GM21576 (cell line): ENCODE results near the gene MAN2B1.
"Not testable (repeated sequence)": the region's sequence is repeated elsewhere in the genome, so short reads cannot be mapped to it uniquely, and the experiment has no call there.

Source experiments
- ATAC-seq: cut with Tn5 transposase; IDR thresholded peaks from one replicate; pipeline ENCODE4 v1.9.1; 2021; ENCODE audit warnings: mild to moderate bottlenecking, moderate library complexity; ENCODE audit not compliant: unreplicated experiment

Gene MAN2B1

DNA sequence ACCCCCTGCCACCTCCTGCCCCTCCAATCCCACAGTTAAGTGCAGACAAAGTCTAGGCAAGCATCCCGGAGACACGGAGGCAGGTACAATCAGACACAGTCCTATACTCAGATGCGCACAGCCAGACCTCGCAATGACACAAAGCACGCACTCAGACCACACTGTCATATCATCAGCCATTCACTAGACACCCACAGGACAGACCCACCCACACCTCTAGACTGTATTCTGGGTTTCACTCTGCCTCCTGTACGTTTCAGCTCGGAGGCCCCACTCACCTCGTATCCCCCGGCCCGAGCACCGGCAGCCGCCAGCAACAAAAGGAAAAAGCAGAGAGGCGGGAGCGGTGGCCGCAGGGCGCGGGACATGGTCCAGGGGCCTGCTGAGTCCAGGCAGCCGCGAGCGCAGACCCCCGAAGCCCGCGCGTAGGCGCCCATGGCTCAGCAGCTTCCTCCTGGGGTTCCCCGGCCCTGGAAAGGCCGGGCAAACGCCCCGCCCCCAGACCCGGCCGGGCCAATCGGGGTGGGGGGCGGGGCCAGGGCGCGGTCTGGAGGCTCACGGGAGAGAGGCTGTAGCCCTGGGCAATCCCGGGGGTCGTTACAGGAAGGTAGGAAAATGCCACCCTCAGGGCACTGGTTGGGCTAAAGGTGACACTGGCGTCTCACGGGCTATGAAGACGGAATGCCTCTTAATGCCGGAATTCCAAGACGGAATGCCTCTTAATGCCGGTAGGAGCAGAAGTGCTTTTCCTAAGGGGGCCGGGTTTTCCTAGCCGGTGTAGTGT is at the start of gene MAN2B1, which contains the start of gene WDR83:
TSS of gene MAN2B1 (minus strand) at position 478 of the 784 bp plus-strand sequence. CDS start at position 437, 41 bp downstream.
TSS of gene WDR83 (plus strand) at position 543 of the 784 bp plus-strand sequence. CDS start 2,984 bp downstream, outside the sequence.
- ATAC-seq = peak; percentile 34

DNA sequence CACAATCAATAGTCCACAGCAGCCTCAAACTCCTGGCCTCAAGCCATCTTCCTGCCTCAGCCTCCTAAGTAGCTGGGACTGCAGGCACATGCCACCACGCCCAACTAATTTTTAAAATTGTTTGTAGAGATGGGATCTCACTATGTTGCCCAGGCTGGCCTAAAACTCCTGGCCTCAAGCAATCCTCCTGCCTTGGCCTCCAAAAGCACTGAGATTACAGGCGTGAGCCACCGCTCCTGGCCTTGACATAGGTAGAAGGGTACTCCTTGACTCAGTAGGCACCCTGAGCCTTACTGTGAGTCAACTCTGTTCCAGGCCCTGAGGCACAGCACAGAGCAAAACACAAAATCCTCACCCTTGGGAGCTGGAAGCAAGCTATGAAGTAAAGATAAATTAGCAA is 49.4 kb upstream of the MAN2B1 start:
- ATAC-seq = no peak

DNA sequence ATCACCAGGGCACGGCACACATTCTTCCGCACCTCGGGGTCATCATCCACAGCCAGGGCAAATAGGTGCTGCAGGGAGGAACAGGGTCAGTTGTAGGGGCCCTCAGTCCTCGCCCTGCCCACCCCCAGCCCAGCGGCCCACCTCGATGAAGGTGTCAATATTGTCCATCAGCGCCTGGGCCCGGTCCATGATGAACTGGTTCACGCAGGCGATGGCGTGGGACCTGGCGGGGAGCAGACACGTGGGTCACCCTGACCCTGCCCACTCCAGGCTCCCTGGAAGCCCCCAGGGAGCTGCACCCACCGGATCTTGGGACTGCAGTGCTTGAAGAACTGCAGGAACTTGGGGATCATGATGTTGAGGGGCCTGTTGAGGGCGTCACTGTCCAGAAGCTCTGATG is 48.6 kb upstream of the MAN2B1 start:
- no peak for ATAC-seq

DNA sequence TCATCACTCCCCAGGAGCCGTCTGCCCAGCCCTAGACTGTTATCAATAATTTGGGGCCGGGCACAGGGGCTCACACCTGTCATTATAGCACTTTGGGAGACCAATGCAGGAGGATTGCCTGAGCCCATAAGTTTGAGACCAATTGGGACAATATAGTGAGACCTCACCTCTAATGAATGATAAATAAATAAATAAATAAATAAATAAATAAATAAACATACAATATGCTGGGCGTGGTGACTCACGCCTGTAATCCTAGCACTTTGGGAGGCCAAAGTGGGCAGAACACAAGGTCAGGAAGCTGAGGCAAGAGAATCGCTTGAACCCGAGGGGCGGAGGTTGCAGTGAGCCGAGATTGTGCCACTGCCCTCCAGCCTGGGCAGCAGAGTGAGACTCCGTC is 46.8 kb upstream of the MAN2B1 start:
- not testable (repeated sequence) for ATAC-seq

DNA sequence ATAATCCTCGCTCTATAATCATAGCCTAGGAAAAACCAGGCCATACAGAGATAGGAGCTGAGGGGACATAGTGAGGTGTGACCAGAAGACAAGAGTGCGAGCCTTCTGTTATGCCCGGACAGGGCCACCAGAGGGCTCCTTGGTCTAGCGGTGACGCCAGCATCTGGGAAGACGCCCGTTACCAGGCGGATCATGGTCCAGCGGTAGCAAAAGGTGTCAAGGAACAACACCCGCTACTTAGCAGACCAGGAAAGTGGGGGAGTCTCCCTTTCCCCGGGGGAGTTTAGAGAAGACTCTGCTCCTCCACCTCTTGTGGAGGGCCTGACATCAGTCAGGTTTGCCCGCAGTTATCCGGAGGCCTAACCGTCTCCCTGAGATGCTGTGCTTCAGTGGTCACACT is 45.5 kb upstream of the MAN2B1 start:
- ATAC-seq = not testable (repeated sequence)

DNA sequence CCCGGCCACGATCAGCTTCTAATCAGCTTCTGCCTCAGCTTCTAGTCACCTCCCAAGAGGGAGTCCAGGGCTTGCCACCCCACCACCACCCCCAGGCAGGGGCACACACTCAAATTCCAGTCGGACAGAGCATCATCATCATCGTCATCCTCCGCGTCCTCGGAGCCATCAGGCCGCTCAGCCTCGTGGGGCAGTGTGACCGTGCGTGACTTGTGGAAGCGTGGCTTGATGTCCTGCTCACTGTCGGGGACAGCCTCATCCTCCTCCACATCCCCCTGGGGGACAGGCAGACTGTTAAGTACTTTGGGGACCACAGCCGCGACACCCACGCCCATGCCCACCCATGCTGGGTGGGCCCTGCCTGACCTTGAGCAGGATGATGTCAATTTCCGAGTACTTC is 44.6 kb upstream of the MAN2B1 start:
- ATAC-seq = no peak

DNA sequence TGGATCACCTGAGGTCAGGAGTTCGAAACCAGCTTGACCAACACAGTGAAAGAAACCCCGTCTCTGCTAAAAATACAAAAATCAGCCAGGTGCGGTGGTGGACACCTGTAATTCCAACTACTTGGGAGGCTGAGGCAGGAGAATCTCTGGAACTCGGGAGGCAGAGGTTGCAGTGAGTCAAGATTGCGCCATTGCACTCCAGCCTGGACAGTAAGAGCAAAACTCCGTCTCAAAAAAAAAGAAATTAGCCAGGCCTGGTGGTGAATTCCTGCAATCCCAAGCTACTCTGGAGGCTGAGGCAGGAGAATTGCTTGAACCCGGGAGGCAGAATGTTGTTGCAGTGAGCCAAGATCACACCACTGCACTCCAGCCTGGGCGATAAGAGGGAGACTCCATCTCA is 42.1 kb upstream of the MAN2B1 start:
- ATAC-seq = no peak

DNA sequence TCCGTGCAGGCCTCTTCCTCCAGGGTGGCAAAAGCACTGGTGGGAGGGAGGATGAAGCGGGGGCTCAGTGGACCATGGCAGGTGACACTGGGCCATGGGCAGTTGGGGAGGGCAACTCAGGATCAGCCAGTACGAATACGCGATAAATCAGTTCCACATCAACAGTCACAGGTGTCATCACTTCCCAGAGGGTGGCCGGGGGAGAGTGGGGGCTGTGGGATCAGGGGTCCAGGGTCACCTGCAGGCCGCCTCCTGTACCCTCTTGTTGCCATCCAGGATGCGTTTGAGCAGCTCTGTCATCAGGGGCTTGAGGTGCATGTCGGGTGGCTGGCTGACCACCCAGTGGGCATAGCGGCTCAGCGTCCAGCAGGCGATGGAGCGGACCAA is 39.8 kb upstream of the MAN2B1 start:
- no peak for ATAC-seq

DNA sequence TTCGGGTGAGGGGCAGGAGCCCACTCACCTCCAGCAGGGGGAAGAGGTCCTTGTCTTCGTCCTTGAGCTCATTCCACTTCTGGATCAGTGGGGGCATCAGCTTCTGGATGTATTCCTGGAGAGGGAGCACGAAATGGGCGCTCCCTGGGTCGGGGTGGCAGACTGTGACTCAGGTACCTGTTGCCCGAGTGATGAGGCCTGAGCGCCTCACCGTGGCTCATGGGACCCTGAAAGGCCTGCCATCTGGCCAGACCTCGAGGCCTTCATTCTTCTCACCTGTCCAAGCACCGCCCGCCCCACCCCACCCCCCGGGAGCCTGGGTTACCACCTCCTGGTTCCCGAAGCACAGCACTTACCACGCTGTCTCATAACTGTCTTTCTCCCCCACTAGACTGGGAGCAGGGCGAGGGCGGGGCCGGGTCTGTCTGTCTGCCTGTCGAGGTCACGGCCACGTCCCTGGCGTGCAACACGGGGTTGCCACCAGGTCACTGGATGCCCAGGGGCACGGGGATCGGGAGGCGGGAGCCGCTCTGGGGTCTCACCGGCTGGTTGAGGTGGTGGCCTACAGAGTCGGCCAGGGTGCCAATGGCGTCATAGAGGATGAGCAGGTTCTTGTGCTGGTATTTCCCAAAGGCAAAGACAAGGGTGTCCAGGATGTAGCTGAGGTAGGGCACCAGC is 39.3 kb upstream of the MAN2B1 start:
- no peak for ATAC-seq

DNA sequence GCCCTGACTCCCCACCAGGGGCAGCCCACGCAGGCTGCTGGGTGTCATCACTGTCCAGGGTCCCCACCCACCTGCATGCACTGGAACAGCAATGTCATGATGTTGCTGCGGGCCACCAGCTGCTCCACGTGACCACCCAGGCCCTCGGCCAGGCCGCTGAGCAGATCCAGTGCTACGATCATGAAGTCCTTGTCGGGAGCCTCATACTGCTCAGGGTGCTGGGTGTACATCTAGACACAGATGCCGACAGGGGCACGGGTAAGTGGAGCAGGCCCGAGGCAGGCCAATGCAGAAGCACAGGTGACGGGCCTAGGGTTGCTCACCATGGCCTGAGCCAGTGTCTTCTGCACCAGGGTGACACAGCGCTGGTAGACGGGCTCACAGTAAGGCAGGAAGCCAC is 38.6 kb upstream of the MAN2B1 start:
- ATAC-seq = no peak

DNA sequence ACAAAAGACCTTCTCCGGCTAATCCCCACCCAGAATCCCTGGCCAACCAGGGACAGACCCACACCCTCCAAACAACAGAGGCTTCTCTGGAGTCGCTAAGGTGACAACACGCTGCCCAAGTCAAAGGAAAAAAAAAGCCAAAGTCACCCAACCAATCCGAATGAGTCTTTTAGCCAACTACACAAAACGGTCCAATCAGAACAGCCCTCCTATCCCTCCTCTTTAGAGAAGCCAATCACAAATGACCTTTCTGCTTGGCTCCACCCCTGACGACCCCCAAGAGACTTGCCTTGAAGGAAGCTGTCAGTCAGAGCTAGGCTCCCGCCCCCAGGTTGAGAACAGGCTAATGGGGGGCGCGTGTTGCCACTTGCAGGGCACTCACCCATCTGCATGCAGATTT is 36.5 kb upstream of the MAN2B1 start:
- no peak for ATAC-seq

DNA sequence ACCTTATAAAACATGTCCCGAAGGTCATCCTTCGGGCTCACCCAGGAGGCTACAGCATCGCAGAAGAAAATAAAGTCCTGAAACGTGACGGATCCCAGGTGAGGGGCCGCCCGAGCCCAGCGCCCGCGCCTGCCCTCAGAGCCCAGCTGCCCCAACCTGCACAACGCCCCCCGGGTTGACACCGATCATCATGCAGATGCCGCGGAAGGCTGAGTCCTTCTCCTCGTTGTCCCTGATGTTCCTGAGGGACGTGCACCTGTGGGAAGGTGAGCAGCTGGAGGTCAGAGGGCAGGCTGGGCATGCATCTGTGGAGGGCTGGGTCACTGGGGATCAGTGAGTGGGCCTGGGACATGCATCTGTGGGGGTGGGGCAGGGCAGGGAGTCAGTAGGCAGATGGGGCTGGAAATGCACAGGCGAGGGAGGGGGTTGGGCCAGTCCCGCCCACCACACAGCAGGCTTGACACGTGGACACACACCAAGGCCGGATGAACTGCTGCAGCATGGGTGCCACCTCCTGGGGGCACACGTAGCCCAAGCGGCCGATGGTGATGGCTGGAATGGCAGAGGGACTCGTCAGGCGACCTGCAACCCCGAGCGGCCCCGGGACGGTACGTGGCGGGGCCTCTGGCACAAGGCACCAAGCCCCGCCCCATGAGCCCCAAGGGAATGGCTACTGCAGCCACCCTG is 35.2 kb upstream of the MAN2B1 start:
- ATAC-seq = no peak

DNA sequence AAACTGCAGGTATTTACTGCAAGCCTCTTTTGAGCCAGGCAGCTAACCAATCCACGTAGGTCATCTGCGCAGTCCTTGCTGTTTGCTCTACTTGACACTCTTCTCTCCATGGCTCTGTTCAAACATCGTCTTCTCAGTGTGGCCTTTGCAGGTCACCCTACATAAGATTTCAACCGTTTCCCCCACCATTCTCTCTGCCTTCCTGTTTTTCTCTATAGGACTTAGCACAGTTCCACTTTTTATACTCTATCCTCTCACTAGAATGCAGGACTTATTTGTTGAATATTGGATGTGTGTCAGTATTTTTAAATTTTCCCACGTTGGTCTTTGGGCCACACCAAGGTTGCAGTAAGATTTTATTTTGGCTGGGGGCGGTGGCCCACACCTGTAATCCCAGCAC is 31.6 kb upstream of the MAN2B1 start:
- no peak for ATAC-seq

DNA sequence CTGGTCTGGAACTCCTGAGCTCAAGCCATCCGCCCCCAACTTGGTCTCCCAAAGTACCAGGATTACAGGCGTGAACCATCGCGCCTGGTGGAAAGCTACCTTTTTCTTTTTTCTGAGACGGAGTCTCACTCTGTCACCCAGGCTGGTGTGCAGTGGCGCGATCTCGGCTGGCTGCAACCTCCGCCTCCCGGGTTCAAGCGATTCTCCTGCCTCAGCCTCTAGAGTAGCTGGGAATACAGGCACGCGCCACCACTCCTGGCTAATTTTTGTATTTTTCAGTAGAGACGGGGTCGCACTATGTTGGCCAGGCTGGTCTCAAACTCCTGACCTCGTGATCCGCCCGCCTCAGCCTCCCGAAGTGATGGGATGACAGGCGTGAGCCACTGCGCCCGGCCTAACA is 30.9 kb upstream of the MAN2B1 start:
- ATAC-seq = not testable (repeated sequence)

DNA sequence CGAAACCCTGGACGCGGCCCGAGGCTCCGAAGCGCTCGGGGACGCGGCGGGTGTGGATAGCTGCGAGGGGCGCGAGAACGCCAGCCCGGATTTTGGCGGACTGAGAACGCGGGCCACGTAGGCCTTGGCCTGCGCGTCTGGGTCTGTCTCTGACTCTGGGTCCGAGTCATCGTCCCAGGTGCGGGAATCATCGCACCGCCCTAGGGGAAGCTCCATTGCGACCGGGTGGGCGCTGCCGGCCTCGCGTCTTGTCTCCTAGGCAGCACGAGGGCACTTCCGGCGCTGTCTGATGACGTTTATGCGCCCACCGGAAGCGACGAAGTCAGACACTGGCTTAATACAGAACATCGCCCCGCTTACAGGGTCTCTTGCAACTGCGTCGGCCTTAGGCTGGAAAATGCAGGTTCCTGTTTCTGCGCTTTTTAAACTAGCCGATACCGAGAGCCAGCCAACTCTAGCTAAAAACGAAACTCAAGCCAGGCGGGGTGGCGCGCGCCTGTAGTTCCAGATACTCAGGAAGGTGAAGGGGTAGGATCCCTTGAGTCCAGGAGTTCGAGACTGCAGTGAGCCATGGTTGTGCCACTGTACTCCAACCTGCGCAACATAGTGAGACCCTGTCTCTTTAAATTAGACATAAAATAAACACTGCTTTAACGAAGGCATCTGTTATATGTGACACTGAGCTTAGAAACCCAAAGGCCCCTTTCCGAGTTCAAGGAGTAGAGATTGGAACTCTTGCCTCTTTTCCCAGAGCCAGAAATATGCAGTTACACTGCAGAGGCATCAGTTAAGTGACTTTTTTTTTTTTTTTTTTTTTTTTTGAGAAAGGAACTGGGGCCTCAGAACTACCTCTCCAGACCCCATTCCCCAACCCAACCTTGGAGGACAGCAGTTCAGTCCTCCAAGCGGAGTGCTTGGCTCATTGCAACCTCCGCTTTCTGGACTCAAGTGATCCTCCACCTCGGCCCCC is 30.1 kb upstream of the MAN2B1 start, which contains the start of gene FBXW9:
TSS of gene FBXW9 (minus strand) at position 266 of the 970 bp plus-strand sequence. CDS start at position 216, 50 bp downstream.
- peak; percentile 63 for ATAC-seq

DNA sequence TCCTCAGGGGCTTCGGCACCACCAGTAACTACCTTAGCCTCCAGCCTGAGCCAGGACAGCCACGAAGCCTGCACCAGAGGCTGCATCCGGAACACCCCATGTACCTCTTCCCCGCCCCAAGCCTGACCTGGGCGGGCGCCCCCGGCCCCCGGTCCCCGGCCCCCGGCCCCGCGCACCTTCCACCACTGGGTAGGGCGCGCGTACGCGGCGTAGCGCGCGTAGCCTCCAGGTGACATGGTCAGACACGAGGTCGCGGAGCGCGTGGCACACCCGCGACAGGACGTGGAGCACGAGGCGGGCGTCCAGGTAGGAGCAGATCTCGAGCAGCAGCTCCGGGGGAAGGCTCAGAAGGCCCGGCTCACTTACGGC is 29.4 kb upstream of the MAN2B1 start:
- no peak for ATAC-seq

DNA sequence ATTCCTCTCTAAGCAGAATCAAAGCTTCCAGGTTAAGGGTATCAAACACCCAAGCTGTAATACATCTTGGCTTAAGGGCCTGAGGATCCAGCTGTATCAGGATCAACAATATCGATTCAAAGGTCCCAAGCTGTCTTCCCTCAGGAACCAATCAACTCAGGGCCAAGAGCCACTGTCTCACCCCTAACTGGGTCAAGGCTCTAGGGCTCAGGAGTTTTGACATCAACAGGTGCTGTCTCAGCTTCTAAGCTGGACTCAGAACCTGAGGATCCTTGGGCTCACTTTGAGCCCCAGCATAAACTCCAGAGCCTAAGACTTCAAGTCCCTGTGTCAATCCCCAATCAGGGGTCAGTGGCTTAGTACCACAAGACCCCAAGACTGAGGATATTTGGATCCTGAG is 29.0 kb upstream of the MAN2B1 start:
- no peak for ATAC-seq

DNA sequence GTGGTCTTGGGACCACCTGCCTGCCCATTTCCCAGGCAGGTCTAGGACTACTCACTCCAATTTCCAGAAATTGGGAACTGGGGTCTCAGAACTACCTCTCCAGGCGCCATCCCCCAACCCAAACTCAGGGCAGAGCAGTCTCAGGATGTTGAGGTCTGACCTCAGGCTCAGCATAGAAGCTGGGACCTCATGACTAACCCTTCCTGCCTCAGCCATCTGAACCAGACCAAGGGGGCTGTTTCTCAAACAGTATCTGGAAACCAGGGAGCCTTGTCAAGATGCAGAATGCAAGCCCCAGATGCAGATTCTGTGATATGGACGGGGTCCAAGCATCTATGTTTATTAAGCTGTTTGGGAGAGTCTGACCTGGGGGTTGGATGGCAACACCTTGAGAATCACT is 28.6 kb upstream of the MAN2B1 start:
- ATAC-seq = no peak

DNA sequence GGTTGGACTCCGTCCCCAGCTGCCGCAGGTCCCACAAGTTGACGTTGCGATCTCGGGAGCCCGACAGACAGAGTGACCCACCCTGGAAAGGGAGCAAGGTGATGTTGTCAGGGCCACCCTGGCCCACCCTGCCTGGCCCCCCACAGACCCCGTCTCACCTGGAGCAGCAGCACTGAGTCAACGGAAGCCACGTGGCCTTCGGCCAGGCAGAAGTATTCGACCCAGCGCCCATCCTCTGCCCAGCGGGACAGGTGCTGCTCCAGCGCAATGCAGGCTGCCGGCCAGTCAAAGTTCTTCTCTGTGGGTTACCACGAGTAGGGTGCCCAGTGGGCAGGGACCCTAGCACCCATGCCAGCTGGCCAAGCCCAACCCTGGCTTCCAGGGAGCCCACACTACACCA is 28.1 kb upstream of the MAN2B1 start:
- ATAC-seq = no peak

DNA sequence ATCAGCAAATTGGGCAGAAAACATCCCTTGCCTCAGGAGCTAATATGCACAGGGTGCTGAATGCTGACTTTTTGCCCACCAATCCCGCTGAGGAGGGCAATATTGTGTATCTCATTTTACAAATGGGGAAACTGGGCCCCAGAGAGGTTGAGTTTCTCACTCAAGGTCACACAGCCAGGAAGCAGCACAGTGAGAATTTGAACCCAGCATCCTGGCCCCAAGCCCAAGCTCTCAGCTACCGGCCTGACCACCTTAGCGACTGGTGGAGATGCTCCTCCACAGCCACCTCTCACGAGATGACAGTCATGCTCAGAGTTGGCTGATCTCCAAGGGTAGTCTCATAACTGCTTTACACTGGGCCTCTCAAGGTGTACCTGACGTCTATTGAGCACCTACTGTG is 26.4 kb upstream of the MAN2B1 start:
- ATAC-seq = no peak
